Measurements from ENCODE around the gene RNU6-9. TPM values are rescaled to one million over a fixed set of nuclear protein-coding genes. Genes with fewer than 3 reads are reported as not detected.

RNU6-9 gene
- total RNA-seq, 1 donor, result not detected

- peaks cover 16% of the 10 kb centered on the region for H3K4me1 ChIP-seq (ENCODE audit: insufficient read depth, low read length)
- no peak overlapping the region for H3K27ac ChIP-seq (ENCODE audit: low read depth, low read length)
- DNase-seq (ENCODE audit: insufficient read length, low spot score, missing footprints), result no peak
- no peak for TF ChIP-seq CTCF (IDR thresholded peaks at IDR 0.05; ENCODE audit: extremely low read depth, low read depth, low read length)
- H4K20me1 ChIP-seq (ENCODE audit: insufficient read depth, low read length), result peaks cover 4% of the 10 kb centered on the region
- H3K79me2 ChIP-seq (ENCODE audit: insufficient read depth, low read length), result peaks cover 37% of the 10 kb centered on the region
- H3K27me3 ChIP-seq (ENCODE audit: insufficient read depth, low read length), result no peaks in the 10 kb centered on the region
- peaks cover under 1% of the 10 kb centered on the region for H3K36me3 ChIP-seq (ENCODE audit: insufficient read depth, low read length)
- no peak overlapping the region for H3K4me2 ChIP-seq (ENCODE audit: insufficient read depth, low read length)
- no peak overlapping the region for H2AFZ ChIP-seq (ENCODE audit: low read length)
- H3K9me3 ChIP-seq (ENCODE audit: low read depth, low read length), result no peaks in the 10 kb centered on the region
- no peak overlapping the region for H3K4me3 ChIP-seq (ENCODE audit: insufficient read depth, low read length)
Measured at GRCh38 chr19:934197-934840, 41.0 kb downstream of the RNU6-9 start.

- no peak for TF ChIP-seq CTCF (IDR thresholded peaks at IDR 0.05; ENCODE audit: extremely low read depth, low read depth, low read length)
- DNase-seq (ENCODE audit: insufficient read length, low spot score, missing footprints), result no peak
- H3K36me3 ChIP-seq (ENCODE audit: insufficient read depth, low read length), result peaks cover 2% of the 10 kb centered on the region
- peaks cover 16% of the 10 kb centered on the region for H3K4me1 ChIP-seq (ENCODE audit: insufficient read depth, low read length)
- peaks cover 43% of the 10 kb centered on the region for H3K79me2 ChIP-seq (ENCODE audit: insufficient read depth, low read length)
- H3K27me3 ChIP-seq (ENCODE audit: insufficient read depth, low read length), result no peaks in the 10 kb centered on the region
- no peaks in the 10 kb centered on the region for H3K9me3 ChIP-seq (ENCODE audit: low read depth, low read length)
- no peak overlapping the region for H2AFZ ChIP-seq (ENCODE audit: low read length)
- no peak overlapping the region for H3K4me3 ChIP-seq (ENCODE audit: insufficient read depth, low read length)
- no peak overlapping the region for H3K27ac ChIP-seq (ENCODE audit: low read depth, low read length)
- H4K20me1 ChIP-seq (ENCODE audit: insufficient read depth, low read length), result peaks cover 10% of the 10 kb centered on the region
- H3K4me2 ChIP-seq (ENCODE audit: insufficient read depth, low read length), result no peak overlapping the region
Measured at GRCh38 chr19:934865-935479, 41.7 kb downstream of the RNU6-9 start.

GRCh38 chr19:936175-936546 is 42.9 kb downstream of the RNU6-9 start:
- Histone ChIP-seq H3K79me2 (ENCODE audit: insufficient read depth, low read length) (peaks cover 46% of the 10 kb centered on the region), H3K4me3 (ENCODE audit: insufficient read depth, low read length) (no peak overlapping the region), H2AFZ (ENCODE audit: low read length) (no peak overlapping the region), H3K9me3 (ENCODE audit: low read depth, low read length) (no peaks in the 10 kb centered on the region), H3K36me3 (ENCODE audit: insufficient read depth, low read length) (peaks cover 2% of the 10 kb centered on the region), H3K27me3 (ENCODE audit: insufficient read depth, low read length) (no peaks in the 10 kb centered on the region), H4K20me1 (ENCODE audit: insufficient read depth, low read length) (peaks cover 18% of the 10 kb centered on the region), H3K4me1 (ENCODE audit: insufficient read depth, low read length) (peaks cover 24% of the 10 kb centered on the region), H3K27ac (ENCODE audit: low read depth, low read length) (no peak overlapping the region), H3K4me2 (ENCODE audit: insufficient read depth, low read length) (no peak overlapping the region)
- no peak for DNase-seq (ENCODE audit: insufficient read length, low spot score, missing footprints)
- no peak for TF ChIP-seq CTCF (IDR thresholded peaks at IDR 0.05; ENCODE audit: extremely low read depth, low read depth, low read length)

- Histone ChIP-seq H3K9me3 (ENCODE audit: low read depth, low read length) (no peaks in the 10 kb centered on the region), H3K4me2 (ENCODE audit: insufficient read depth, low read length) (no peak overlapping the region), H3K79me2 (ENCODE audit: insufficient read depth, low read length) (peaks cover 57% of the 10 kb centered on the region), H3K36me3 (ENCODE audit: insufficient read depth, low read length) (peaks cover 2% of the 10 kb centered on the region), H4K20me1 (ENCODE audit: insufficient read depth, low read length) (peaks cover 27% of the 10 kb centered on the region), H3K27ac (ENCODE audit: low read depth, low read length) (no peak overlapping the region), H2AFZ (ENCODE audit: low read length) (no peak overlapping the region), H3K27me3 (ENCODE audit: insufficient read depth, low read length) (no peaks in the 10 kb centered on the region), H3K4me1 (ENCODE audit: insufficient read depth, low read length) (peaks cover 28% of the 10 kb centered on the region), H3K4me3 (ENCODE audit: insufficient read depth, low read length) (no peak overlapping the region)
- TF ChIP-seq CTCF (IDR thresholded peaks at IDR 0.05; ENCODE audit: extremely low read depth, low read depth, low read length), result no peak
- no peak for DNase-seq (ENCODE audit: insufficient read length, low spot score, missing footprints)
Measured at GRCh38 chr19:937259-937694, 44.0 kb downstream of the RNU6-9 start.

All from osteoblast (primary cell).